ENCODE data around the gene JOSD1.

JOSD1 gene

DNA sequence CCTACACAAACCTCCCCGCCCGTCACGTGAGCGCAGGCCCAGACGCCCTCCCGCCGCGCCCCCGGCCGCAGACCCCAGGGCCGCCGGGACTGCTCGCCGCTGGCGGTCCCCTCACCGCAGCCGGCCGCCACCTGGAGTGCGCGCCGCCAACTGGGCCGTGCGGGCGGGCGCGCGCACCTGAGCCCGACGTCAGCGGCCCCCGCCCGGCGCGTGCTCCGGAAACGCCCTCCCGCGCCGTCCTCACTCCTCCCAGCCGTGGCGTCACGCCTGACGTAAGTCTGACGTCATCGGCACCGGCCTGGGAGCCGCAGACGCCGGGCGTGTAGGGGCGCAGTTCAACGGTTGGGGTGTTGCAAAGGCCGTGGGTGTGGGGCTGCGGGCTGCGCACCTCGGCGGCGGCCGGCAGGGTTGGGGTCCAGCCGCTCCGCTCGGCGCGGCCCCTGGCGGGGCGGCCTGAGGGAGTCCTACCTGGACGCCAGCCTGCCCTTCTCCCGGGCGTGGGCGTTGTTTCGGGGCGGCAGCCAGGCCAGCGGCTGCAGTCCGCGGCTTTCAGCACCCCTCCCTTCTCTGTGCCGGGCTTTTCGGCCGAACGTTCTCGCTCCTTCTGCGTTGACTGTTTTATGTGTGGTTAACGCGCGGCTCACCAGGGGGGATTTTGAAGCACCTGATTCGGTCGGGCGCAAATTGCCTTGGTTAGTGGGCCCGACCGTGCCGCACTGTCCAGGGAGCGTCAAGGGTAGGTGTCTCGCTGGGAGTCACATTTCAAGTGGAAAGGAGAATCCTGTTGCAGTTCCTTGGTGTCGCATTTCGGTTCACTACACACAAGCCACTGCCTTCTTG is at the start of gene JOSD1:
Gene JOSD1 (minus strand): TSS at position 155 of the 840 bp plus-strand sequence. CDS start 956 bp downstream, outside the sequence.
- DNase-seq (ENCODE audit: low spot score): peak; percentile 91

DNA sequence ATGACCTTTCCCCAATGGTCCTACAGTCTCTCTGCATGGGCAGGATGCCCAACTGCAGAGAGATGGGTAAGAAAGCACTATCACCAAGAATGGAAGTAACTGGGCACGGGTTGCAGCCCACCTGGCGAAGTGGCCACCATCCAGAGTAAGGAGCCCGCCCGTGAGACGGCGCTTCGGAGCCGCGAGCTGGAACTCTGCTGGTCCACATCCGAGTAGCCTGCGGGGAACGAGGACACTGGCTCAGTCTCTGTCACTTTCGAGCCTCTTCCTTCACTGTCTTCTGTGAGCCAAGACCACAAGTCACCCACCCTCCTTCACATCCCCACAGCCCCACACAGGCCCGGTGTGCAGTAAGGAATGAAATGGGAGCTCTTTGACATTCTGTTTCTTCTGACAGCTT is 49.4 kb upstream of the JOSD1 start:
- no peak for DNase-seq (ENCODE audit: low spot score)

DNA sequence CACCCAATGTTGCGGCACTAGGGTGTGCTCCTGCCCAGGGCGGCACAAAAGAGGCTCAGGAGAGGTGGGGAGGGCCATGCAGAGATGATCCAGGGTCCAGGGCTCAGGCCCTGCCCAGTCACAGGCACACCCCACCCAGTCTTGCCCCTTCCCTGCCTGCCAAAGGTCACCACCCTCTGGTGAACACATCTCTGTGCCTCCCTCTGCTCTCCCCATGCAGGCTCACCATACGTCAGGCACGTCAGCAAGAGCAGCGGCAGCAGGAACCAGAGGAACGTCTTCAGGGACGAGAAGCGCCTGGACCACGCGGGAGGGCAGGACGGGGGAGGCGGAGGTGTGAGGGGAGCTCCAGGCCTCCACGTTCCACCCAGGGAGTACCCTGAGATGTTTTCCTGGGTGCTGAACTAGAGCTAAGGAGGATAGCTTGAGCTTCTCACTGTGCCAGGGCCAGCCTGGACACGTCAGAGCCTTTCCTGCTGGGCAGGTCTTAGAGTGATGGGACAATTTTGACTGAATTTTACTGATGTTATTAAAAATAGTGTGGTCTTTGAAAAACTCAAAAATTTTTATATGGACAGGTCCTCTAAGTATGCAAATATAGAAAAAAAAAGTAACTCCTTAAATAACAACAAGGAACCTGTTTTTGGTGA is 47.9 kb upstream of the JOSD1 start:
- DNase-seq (ENCODE audit: low spot score): no peak

DNA sequence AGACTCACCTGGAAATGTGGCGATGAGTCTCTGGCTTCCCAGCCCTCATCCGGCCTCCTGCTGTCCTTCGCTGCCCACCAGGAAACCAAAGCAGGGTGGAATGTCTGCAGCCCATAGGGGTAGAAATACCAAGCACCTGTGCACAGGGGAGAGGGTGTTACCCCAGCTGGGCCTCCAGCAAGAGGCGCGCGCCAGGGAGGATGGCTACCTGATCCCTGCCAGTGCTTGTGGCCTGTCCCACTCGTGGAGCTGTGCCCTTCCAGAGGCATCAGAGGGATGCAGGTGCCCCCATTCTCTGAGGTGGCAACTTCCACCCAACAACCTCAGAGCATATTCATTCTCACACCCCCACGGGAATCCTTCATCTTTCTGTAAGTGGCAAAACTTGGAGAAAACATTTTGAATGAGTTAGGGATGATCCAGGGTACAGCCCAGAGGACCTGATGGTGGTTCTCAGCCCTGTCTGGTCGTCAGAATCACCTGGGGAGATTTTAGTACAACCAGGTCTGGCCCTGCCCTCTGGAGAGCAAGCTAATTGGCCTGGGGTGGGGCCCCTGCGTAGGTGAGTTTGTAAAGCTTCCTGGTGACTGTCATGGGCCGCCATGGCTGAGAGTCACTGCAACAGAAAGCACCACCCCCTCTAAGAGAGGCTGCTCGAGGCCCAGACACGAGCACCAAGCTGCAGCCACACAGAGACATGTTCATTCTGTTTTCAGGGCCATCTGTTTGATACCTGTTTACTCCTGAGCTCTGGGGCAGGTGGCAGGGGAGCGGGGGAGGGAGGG is 45.1 kb upstream of the JOSD1 start:
- no peak for DNase-seq (ENCODE audit: low spot score)

DNA sequence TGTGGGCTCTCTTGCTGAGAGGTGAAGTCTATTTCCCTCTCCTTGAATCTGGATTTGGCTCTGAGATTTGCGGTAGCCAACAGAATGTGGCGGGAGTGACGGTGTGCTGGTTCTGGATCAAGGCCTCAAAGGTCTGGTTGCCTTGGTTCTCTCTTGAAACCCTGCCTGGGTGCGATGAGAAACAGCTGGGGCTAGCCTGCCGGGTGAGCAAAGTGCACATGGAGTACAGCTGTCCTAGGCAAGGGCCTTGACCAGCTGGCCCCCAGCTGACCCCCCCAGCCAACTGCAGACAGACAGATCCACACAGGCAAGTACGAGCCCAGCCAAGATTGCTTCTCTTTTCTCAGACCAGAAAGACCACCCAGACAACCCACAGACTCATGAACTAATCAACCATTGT is 44.2 kb upstream of the JOSD1 start:
- no peak for DNase-seq (ENCODE audit: low spot score)

DNA sequence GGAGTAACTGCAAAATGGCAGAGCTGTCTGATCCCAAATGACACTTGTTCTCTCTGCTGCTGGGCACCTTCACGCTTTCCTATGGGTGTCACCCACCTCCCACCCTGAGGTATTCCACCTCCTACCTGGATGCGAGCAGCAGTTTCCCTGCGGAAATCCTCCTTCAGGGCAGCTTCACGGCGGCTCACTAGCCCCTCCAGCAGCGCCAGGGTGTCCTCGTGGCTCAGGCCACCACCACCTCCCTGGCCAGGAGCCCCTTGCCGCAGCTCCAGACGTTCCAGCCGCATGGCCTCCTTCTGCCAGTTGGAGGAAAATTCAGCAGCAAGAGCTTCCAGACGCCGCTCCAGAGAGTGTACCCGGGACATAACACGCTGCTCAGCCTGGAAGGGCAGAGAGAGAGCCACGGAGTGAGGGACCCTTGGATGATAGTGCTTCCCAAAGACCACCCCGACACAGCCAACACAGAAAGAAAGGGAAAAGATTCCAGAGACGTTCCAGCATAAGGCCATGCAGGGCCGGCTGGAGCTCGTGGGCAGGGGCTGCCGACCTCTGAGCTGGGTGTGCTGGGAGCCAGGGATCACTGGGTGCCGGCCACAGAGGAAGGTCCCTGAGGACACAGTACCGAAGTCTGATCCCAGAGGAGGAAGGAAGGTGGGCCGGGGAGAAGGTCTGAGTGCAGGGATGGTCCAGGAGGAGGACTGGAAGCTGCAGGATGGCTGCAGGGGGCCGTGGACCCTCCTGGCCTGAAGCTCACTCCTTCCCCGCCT is 41.6 kb upstream of the JOSD1 start:
- DNase-seq (ENCODE audit: low spot score): no peak

DNA sequence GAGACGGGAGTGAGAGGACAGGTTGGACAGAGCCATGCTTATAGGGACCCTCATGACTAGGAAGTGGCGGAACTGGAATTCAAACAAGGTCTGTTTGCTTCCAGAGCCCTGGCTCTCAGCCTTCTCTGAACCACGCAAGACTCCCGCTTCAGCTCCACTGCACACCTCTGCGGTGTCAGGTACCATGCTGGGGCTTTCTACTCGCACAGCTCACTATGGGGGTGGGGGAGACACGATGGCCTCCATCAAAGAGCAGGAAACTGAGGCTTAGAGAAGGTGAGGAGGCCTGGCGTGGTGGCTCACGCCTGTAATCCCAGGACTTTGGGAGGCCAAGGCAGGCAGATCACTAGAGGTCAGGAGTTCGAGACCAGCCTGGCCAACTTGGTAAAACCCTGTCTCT is 40.8 kb upstream of the JOSD1 start:
- DNase-seq (ENCODE audit: low spot score): no peak

DNA sequence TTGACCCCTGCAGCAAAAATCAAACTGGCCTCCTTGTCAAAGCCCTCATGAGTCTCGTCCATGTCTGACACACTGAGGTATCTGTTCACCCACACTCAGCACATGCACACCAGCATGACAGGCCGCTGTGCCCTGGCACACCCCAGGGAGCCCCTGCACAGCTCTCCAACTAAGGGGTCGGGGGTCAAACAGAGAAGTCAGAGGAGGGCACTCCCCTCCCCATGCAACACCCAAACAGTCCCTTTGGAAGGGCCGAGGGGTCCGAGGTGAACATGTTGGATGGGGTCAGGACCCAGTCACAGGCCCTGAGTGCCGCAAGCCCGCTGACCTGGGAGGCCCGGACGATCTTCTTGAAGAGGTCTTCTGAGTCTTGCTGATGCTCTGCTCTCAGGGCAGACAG is 40.4 kb upstream of the JOSD1 start:
- DNase-seq (ENCODE audit: low spot score): no peak

DNA sequence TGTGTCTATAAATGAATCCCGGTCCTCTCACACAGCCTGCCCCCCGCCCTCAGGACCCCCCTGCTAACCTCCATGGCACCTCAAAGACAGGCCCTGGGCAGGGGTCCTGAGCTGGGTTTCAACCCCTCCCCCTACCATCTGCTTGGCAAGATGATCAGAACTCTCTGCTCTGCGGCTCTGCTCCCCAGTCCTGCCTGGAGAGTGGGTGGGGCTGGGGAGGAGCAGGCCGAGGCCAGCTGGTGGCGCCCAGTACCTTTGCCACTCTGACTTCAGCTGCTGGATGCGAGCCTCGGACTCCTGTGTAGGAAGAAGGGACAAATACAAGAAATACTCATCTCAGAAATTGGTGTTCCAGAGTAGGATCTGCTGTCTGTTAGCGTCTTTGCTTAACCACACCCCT is 40.0 kb upstream of the JOSD1 start:
- DNase-seq (ENCODE audit: low spot score): no peak

DNA sequence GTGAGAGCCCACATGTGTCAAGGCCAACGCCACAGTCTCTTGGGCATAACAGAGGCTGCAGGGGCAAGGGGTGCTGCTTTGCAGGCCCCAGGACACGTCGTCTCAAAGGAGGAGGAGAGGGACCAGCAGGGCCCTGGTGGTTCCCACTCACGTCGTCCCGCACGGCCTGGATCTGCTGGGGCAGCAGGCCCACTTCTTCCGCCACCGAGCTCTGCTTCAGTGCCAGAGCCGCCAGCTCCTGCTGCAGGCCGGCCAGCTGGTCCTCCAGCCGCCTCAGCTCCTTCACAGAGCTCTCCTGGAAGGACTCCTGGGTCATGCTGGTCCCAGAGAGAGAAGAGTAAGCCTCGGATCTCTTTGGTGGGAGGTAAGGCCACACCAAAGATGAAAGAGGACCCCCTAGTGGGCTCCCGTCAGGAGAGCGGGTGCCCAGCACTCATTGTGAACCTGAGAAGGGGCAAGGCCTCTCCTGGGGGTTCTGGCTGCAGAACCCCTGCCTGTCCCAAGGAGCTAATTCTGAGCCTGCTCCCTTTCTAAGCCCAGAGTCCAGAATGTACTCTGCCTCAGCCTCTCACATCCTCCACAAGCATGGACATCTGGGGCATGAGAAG is 39.5 kb upstream of the JOSD1 start:
- DNase-seq (ENCODE audit: low spot score): no peak

DNA sequence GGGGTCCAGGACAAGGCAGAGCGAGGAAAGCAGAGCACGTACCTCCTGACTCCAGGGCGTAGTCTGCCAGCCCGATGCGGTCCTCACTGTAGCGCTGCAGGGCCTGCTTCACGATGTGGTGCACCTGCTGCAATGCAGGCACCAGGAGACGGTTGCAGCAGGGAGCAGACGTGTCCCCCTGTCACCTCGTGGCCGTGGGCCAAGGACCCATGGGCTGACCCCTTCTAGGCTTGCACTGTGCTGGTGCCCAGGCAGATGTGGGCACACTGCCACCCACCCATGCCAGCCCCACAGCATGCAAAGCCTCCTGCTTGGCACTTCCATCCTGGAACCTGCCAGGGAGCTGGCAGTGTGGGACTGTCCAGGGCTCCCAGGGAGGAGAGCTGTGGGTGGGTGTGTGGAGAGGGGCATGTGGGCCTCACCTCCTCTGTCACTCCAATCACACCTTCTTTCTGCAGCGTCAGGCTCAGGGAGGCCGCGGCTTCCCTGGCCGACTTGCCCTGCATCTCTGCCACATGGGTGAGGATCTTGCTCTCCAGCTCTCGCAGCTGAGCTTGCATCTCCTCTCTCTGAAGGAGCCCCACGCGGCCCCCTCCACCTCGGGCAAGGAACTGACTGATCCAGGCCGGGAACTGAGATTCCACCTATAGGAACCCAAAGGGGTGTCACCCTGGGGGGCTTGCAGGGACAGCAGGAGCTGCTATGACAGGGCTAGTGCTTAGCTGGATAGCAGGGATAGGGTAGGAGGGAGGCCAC is 38.7 kb upstream of the JOSD1 start:
- no peak for DNase-seq (ENCODE audit: low spot score)

DNA sequence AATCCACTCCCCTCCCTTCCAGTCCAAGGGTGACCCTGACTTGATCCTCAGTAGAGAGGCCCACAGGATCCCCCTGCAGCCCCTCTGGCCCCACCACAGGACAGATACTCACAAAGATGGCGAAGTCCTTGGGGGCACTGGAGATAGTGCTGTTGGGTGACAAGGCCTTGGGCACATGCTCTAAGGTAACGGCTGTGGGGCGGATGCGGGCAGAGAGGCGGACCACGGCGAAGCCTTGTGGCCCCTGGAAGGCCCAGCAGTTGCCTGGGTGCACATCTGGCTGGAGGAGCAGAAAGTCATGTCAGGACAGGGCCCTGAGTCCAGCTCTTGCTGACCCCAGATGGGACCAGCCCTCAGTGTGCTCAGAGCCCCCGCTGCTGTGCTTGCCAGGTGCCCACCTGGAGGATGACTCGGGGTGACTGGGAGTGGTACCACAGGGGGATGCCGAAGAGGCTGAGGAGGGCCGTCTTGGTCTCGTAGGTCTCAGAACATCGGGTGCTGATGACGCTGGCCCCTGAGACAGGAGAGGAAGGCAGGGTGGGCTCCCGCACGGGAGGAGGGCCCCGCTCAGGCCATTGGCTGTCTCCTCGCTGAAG is 37.8 kb upstream of the JOSD1 start:
- DNase-seq (ENCODE audit: low spot score): no peak

DNA sequence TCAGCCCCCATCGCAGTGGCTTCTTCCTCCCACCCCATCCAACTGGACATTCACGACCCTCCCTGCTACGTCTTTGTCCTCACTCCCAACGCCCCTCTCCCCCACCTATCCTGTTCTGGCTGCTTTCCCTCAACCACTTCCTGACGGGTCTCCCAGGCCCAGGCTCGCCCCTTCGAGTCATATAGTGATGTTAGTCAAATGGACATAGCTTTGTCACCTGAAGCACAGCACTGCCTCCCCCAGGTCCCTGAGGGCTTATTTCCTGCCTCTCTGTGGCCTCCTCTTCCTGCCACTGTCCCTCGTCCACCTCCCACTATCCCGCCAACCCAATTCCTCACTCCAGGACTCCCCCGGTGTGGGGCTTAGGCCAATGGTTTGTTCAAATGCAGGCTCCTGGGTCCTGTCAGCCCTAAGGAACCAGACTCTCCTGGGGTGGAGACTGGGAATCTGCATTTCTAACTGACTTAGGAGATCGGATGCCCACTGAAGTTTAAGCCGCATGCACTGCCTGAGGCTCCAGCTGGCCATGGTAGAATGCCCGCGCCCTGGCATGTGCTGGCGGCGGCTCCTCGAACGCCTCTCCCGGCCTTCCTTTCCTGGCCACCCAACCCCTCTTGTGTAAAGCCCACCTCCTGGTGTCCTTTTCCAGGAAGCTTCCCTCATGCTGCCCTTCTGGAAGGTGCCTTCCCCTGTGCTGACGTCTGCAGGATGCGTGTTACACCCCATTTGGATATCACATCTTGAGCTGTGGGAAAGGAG is 36.7 kb upstream of the JOSD1 start:
- DNase-seq (ENCODE audit: low spot score): no peak

DNA sequence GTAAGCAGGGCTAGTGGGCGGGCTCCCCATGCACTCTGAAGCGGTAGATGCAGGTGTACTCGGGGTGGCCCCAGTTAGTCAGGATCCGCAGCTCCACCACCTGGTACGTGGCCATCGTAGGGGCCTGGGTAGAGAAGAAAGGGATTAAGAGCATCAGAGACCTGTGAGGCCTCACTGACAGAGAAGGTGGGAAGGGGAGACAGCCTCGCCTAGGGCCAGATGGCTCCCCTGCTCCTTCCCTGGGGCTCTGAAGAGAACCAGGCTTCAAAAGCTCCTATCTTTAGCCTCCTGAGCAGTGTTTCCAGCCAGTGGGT is 35.5 kb upstream of the JOSD1 start:
- DNase-seq (ENCODE audit: low spot score): no peak

DNA sequence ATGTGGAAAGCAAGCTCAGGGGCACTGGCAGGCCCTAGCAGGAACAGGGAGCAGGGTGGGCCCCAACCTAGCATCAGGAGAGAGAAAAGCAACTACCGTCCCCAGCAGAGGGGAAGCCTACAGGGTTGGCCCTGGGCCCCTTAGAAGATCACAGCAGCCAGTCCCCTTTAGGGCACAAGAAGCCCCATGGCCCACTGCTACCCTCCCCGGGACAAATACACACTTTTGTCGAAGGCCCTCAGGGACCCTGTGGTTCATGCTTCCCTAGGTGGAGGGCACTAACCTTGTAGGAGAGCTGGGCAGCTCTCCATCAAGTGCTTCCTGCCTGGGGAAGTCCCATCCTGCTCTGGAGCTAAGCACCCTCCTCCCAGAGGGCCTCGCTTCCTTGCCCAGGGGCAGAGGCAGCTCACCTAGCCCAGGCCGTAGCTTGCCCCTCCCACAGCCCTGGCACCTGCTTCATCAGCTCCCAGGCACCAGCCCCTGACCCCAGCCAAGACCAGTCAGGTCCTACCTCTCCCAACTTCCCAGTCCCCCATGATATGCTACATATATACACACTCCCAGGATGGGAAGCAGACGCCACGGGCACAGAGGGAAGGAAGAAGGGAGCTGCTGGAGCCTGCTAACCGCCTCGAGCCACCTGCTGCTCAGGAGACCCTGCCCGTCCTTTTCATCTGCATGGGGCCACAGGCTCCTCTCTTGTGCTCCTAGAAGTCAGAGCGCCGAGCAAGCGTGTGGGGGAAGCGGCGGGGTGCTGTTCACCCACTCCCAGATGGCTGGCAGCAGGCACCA is 34.9 kb upstream of the JOSD1 start:
- no peak for DNase-seq (ENCODE audit: low spot score)

DNA sequence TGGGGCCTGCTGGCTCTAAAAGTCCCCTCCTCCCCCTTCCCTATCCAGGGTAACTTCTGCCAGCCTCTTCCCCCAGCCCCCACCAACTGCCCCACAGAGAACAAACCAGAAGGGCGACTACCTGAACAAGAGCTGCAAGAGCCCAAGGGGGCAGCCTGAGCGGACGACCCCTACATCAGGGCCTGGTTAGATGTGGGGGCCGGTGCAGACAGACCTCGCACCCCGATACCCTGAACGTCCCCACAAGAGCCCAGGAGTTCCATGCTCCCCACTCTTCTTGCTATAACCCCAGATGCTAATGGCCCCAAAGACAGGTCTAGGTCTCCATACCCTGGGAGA is 34.4 kb upstream of the JOSD1 start:
- no peak for DNase-seq (ENCODE audit: low spot score)

DNA sequence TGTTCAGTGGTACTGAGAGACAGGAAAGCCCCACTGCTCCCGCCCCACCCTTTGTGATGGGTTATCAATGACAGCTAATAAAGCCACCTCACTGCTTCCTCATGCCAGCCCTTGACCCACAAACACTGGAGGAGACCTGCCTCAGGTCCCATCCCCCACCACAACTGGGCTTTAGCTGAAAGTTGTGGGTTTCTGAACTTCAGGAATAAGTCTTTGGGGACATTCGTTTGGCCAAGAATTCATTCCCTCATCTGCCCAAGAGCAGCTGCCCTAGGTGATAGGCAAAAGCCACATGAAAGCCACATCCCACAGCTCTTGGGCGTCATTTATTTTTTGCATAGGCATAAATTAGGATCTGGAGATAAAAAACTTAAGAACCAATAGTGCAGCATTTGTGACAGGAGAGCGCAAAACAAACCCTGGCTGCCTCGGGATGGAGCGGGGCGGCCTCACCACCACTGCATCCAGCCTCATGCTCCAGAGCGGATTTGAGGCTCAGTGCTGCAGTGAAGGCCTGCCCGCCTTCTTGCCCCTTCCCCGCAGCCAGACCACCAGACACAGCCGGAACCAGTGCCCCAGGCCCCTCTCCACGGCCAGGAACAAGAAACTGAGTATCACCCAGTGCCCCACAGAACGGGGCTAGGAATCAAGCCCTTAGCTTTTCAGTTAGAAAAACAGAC is 33.8 kb upstream of the JOSD1 start:
- no peak for DNase-seq (ENCODE audit: low spot score)

DNA sequence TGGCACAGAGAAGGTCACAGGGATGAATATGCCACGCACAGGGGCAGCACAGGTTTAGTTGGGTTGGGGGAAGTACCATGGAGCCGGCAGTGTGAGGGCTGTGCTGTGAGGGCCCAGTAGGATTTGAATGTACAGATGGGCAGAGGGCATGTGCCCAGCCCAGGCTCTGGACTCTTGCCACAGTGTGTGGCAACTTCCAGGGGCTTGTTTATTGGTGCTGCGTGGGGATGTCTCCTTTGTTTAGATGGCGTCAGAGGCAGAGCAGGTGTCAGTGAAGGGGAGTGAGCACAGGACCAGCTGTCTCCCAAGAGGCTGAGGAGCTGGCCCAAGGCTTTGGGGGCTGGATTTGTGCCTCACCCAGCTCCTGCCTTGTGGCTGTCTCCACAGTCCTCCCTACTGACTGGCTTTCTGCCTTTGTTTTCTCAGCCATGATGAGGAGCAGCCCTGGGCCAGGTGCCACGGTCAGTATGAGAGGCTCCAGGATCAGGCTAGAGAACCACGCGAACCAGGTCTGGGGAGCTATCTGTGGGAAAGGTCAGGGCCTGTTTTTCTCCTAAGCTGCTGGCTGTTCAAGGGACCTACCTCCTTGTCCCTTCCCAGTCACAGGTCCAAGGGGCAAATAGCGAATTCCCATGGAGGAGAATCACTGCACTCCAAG is 33.1 kb upstream of the JOSD1 start:
- DNase-seq (ENCODE audit: low spot score): no peak

All from AG08395 (cell line).